Stimulated activated CD8-positive, alpha-beta memory T cell treated with anti-CD3 and anti-CD28 coated beads, Interleukin-4, amount 100 ng/mL, for 48 hours (primary cell): ENCODE results near the gene TLR6.
A peak's percentile ranks its signal among the peaks of the same experiment; 100 is the strongest.
"Not testable (repeated sequence)": the region's sequence is repeated elsewhere in the genome, so short reads cannot be mapped to it uniquely, and the experiment has no call there.

Source experiments
- DNase-seq: peaks from one replicate; pipeline ENCODE4 v3.0.0-alpha.2; 2020

The TLR6 gene

DNA sequence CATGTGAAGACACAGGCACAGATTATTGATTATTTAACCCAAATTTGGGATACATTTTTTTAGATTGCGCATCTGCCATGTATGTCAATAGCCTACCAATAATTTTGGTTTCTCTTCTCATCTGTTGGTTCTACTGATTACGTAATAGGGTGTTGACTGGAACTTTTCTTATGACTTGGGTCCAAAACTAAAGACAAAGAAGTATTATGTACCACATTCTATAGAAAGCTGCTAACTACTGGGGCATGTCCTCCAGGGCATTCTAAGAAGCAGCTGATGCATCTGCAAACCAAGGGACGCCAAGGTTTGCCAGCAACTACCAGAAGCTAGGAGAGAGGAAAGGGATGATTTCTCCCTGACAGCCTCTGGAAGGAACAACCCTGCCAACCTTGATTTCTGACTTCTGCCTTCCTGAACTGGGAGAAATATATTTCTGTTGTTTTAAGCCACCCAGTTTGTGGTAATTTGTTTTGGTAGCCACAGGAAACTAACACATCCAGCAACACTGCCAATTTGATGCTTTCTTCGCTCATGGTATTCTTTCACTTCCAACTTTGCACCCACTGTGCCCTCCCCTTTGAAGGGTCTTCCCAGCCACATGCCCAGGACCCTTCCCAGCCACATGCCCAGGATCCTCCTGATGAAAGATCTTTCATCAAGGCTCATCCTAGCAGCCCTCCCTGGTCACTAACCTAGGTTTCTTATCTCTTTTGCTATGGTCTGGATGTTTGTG is 36.1 kb downstream of the TLR6 start:
- no peak for DNase-seq

DNA sequence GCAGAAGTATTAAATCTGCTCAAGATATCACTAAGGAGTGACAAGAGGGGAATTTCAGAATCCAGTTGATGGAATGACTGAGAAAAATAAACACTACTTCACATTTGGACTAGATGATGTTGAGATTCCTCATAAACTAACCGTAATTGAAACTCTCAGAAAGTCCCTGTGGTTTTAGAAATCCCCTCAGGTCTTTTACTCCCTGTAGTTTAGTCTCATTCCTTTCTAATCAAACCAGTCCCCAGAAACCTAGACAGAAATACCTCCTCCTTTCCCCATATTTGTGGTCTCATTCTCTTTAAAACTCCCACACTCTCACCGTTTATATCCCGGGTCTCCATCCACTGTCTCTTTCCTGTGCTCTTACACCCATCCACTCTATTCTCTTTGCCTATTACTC is 37.0 kb downstream of the TLR6 start:
- DNase-seq, result no peak

DNA sequence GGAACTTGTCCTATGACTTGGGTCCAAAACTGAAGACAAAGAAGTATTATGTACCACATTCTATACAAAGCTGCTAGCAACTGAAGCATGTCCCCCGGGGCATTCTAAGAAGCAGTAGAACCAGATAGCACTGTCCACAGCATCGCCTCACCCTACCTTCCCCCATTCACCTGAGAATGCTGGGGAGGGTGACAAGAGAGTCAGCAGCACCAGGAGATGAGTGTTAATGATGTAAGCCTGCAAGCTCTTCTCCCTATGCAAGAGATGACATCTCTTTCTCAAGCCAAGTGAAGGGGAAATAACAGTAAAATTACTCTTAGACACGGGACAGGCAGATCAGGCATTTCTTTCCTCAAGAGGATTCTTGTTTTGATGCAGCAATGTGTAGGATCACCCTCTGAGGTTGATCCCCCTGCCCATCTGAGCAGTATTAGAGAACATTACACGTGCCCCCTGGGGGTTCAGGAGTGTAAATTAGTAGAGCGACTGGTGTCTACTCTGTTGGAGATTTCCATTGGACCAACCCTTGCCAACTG is 38.1 kb downstream of the TLR6 start:
- DNase-seq, result no peak

DNA sequence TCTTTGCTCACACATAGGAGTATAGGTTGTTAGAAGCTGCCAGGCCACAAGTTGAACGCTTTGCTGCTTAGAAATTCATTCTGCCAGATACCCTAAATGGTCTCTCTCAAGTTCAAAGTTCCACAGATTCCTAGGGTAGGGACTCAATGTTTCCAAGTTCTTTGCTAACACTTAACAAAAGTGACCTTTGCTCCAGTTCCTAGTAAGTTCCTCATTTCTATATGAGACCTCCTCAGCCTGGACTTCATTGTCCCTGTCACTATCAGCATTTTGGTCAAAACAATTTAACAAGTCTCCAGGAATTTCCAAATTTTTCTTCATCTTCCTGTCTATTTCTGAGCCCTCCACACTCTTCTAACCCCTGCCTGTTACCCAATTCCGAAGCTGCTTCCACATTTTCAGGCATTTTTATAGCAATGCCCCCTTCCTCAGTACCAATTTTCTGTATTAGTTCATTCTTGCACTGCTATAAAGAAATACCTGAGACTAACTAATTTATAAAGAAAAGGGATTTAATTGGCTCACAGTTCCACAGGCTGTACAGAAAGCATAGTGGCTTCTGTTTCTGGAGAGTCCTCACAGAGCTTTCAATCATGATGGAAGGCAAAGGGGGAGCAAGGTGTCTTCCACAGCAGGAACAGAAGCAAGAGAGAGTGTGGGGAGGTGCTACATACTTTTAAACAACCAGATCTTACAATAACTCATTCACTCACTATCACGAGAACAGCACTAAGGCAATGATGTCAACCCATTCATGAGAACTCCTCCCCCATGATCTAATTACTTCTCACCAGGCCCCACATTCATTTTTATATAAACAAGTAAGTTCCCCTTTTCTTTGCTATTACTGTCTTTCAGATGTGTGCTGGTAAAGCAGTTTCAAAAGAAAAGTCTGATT is 40.5 kb downstream of the TLR6 start:
- DNase-seq, result no peak

DNA sequence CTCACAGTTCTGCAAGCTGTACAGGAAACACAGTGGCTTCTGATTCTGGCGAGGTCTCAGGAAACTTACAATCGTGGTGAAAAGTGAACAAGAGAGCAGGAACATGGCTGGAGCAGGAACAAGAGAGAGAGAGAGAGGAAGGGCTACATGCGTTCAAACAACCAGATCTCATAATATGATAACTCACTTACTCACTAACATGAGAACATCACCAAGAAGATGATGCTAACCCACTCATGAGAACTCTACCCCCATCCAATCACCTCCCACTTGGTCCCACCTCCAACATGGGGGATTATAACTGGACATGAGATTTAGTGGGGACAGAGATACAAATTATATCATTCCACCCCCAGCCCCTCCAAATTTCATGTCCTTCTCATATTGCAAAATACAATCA is 42.2 kb downstream of the TLR6 start:
- no peak for DNase-seq

DNA sequence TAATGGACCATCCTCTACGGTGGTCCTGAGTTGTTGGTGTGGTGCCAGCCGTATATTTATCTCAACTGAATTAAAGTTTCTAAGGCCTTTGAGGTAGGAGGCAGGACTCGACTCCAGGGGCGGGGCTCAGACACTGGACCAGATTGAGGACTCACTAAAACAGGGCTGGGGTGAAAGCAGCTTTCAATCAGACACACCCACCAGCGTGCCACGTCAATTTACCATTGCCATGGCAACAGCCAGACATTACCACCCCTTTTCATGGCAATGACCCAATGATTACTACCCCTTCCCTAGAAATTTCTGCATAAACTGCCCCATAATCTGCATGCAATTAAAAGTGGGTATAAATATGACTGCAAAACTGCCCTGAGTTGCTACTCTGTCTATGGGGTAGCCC is 45.3 kb downstream of the TLR6 start:
- no peak for DNase-seq

DNA sequence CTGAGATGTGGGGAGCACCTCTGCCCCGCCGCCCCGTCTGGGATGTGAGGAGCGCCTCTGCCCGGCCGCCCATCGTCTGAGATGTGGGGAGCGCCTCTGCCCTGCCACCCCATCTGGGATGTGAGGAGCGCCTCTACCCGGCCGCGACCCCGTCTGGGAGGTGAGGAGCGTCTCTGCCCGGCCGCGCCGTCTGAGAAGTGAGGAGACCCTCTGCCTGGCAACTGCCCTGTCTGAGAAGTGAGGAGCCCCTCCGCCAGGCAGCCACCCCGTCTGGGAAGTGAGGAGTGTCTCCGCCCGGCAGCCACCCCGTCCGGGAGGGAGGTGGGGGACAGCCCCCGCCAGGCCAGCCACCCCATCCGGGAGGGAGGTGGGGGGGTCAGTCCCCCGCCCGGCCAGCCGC is 49.2 kb downstream of the TLR6 start:
- DNase-seq, result not testable (repeated sequence)

DNA sequence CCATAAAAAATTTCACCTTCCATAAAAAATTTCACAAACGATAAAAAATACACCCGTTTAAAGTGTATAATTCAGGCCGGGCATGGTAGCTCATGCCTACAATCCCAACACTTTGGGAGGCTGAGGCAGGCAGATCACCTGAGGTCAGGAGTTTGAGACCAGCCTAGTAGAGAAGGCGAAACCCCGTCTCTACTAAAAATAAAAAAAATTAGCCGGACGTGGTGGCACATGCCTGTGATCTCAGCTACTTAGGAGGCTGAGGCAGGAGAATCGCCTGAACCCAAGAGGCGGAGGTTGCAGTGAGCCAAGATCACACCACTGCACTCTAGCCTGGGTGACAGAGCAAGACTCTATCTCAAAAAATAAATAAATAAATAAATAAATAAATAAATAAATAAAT is 50.4 kb downstream of the TLR6 start:
- DNase-seq, result not testable (repeated sequence)

DNA sequence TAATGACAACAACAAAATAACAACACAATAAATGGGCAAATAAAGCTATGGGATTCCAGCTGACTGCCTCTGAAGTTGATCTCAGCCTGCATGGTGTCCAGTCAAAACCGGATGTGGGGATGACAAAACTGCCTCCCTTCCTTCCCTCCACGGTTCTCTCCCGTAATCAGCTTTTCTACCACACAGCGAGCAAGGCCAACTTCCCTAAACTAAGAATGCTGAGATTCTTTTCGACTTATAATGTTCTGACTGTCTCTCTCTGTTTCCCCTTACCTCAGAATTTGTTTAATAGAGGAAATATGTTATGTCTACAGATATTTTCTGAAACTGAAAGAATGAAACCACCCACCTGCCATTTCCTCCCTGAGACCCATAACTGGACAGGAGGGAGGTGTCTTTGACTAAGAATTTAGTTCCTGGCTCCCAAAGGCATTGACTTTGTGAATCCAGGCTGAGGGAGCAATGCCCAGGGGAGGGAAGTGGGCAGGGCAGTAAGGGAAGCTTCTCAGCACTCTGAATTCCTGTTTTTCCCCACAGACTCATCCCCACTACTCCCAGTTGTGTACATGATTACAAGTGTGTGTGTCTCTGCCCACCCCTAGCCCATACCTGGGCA is 51.0 kb downstream of the TLR6 start:
- DNase-seq, result no peak

DNA sequence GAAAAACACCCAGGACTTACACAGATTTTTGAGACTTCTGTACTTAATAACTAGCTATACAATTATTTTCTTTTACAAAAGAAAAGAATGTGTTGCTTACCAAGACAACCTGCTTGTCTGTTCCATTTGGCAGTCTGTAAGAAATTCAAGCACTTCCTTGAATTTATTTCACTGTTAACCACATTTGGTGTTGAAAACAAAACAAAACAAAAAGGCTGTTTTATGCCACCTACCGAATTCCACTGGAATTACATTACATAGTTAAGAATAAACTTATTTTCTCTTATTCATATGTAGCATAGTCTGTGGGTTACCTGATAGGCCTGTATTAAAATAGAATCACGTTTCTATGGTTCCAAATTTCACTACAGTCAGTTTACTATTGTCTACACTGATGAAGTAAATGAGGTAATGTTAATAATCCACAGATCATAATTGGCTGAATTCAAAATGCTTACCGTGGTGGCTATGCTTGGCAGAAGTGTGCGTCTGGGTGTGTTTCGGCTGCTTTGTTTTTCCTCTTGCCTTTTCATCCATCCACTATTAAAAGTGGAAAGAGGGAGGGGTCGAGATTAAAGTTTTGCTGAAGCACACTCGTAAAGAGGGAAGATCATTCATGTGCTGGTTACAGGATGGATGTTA is 51.8 kb downstream of the TLR6 start, which contains the start of gene TLR1:
Gene TLR1 (minus strand): TSS at position 138 of the 642 bp plus-strand sequence. CDS start 5,960 bp downstream, outside the sequence.
- no peak for DNase-seq

DNA sequence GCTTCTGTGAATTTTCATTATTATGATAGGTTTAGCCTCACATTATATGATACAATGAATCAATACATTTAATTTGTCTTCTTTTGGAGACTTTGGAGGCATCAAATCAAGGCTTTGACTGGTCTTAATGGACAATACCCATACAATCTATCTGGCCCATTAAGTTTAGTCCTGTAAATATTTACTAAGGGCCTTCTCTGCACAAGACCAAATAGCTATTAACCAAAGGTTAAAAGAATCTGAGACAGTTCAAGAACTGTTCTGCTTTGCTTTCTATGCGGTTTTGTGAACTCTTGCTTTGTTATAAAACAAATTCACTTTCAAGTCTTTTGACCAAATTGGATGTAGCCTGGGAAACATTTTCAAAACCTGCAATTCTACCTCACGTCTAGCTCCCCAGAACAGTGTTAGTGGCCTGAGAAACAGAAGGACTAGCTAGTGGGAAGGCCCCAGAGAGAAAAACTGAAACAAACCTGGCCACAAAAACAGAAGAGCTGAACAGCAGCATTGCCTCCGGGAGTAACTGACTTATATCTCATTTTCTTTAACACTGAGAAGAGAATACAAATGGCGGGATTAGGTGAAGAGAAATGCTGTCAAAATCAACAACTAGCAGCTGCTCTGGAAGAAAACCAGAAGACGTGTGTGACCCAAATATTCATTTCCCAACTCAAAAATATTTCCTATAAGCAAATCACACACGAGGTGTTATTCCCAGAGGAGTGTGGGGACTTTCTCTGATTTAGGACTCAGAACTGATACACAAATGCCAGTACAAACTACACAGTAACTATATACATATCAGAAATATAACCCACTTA is 52.6 kb downstream of the TLR6 start:
- DNase-seq, result peak; percentile 30

DNA sequence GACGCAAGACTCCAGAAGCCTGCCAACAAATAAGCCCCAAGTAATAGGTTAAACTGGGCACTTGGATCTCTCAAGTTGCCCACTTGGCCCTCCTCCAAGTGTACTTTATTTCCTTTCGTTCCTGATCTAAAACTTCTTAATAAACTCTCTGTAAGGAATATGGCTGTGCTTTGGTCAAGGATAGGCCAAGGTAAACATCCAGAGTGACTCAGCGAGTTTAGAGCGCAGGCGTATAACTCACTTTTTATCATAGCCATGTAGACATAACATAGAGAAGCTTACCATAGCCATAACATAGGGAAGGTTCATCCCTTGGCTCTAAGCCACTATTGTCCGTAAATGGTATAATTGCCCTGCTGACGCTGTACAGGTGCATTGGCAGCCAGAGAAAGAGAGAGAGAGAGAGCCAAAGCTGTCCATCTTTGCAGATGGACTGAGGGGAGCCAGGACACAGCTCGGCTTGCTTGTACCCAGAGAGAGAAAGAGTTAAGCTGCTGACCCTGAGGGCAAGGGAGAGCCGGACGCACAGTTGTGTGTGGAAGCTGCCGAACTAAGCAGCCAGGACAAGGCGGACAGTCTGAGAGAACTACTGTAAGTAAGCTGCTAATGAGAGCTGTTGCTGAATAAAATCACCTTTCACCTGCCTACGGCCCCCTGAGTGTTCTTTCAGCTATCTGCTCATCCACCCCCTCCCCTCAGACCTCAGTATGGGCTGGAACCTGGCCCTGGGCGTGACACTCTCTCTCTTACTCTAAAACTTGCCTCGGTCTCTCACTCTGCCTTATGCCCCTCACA is 53.9 kb downstream of the TLR6 start:
- no peak for DNase-seq

DNA sequence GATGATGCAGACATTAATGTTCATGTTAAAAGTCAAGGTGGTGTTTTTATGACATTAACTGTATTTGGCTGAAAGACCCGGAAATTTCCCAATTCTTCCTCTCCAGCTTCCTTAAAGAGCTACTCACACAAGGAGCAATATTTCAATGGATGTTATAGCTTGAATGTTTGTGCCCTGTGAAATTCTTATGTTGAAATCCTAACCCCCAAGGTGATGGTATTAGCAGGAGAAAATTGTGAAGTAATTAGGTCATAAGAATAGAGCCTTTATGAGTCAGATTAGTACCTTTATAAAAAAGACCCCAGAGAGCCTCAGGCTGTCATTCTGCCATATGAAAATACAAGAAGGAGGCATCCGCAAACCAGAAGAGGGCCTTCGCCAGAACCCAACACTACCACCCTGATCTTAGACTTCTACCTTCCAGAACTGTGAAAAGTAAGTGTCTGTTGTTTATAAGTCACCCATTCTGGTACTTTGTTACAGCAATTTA is 55.6 kb downstream of the TLR6 start:
- DNase-seq, result no peak

DNA sequence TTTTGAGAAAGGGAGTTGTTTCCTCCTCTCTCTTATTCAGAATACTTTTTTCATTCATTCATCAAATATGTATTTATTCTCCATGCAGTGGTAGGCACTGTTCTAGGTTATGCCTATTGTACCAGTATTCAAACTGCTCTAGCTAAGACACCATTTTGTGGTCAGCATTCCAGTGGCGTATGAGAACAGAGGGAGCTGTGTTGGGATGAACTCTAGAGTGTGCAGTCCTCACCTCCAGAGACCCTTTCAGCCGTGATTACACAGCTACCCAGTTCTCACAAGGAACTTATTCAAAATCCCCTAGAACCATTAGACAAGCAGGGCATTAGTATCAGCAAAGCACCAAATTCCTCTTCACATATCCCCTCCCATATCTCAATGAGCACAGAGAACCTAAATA is 56.3 kb downstream of the TLR6 start:
- DNase-seq, result no peak

DNA sequence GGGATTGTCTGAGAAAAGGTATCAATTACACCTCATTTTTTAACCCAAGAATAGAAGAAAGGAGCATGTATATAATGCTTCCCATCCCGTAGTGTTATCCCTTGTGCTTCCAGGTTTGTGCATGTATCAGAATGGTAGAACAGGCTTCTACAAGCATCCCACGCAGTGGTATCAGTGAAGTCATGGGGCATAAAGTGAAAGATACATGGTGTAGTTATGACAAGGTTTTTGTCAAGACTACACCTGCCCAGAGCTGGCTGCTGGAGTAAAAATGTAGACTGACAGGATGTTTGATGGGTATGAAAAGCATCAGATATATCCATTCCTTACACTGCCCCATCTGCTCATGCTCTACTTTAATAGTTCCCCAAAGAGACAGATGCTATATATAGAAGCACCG is 61.5 kb downstream of the TLR6 start:
- no peak for DNase-seq

DNA sequence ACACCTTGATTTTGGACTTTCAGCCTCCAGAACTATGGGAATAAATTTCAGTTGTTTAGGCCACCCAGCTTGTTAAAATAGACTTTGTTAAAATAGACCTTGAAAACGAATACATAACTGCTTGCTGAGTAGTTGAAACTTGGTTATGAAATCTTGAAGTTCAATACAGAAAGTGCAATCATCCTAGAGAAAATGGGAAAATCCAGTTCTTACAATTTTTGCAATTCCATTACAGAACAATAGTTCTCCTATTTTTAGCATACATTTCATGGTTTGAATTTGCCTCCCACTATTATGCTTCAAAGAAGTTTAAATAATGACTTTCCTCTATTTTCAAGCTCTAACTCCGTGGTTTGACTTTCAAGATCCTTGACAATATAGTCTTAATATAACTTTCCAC is 62.6 kb downstream of the TLR6 start:
- DNase-seq, result no peak

DNA sequence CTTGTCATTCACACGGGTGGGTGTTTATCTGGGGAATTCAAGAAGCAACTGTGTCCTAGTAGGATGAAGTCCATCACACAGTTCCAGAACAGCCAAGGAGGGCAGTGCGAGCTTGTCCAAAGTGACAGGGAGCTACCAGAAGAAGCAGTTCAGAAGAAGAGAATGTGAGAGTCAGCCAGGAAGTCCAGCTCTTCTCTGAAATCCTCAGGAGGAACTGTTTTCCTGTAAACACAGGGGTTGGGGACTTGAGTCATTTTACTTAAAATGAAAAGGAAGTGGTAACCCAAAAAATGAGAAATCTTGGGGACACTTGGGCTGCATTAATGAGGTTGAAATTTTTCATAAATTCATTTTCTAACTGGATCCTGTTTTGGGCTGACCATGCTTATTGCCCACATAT is 65.6 kb downstream of the TLR6 start:
- DNase-seq, result no peak

DNA sequence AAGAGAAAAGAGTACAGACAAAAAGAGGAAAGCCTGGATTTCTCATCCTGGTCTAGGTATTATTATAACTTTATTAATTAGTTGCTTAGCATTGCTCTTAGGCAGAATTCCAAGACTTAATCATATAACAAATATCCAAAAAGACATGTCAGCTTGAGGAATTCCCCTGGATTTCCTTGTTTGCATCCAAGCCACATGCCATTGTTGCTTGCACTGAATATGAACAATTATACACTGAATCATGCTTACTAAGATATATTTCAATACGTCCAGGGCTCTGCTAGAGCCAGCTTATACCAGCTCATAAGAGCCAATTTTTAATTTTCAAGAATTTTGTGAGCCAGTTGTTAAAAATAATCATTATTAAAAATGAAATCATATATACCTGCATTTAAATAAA is 68.3 kb downstream of the TLR6 start:
- no peak for DNase-seq

DNA sequence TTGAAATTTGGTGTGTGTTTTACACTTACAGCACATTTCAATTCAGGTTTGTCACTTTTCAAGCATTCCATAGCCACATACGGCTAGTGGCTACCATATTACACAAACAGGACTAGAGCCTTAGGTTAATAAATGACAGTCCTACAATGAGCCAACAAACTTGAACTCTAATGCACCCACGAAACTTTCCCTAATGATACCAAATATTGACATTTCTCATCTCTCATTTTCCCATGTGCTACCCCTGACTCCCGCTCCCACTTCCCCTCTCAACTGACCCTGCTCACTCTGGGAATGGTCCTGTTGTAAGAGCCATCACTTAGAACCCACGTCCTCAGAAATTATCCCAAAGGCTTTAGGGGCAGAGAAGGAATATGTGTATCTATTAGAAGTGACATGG is 68.9 kb downstream of the TLR6 start:
- no peak for DNase-seq

DNA sequence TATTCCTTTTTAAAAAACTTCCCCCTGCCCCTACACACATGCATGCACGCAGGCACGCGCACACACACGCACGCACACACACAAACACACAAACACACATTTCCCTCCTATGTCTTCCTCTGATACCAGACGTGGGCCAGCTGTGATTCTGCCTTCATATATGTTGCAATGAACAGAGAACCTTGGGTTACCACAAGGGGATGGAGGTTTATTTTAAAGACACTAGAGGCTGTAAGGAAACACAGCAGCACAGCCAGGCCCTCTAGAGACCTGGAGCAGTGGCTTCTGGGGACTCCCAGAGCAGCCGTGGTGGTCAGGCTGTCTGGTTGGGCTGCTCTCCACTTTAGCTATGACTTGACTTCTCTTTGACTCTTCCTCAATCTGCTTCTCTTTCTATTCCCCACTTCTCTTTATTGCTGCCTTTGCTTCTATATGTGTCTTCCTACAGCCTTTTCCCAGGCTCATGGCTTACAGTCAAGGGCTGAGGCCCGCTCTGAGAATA is 70.7 kb downstream of the TLR6 start:
- no peak for DNase-seq
